GM10266 (cell line): ENCODE results near the gene TNIP1.

Experiments
- DNase-seq: peaks from one replicate; pipeline ENCODE4 v3.0.0; 2012; ENCODE audit errors: extremely low spot score
- CTCF ChIP-seq: IDR thresholded peaks from 2 replicates; pipeline ENCODE4 v1.5.1; 2012; ENCODE audit warnings: mild to moderate bottlenecking, low read depth; ENCODE audit not compliant: control insufficient read depth, insufficient read depth; ENCODE audit errors: missing control alignments

TNIP1 gene

GRCh38 chr5:151014680-151015343 is 66.0 kb downstream of the TNIP1 start:
- no peak for TF ChIP-seq CTCF
- DNase-seq, result no peak

GRCh38 chr5:151012862-151013261 is 68.0 kb downstream of the TNIP1 start:
- DNase-seq, result no peak
- TF ChIP-seq CTCF, result no peak

- no peak for DNase-seq
- TF ChIP-seq CTCF, result no peak
These were observed 71.9 kb downstream of the TNIP1 start for GRCh38 chr5:151008906-151009305.

GRCh38 chr5:151008210-151008491 is 72.7 kb downstream of the TNIP1 start:
- DNase-seq, result no peak
- no peak for TF ChIP-seq CTCF

GRCh38 chr5:151007430-151008209 is 73.2 kb downstream of the TNIP1 start:
- DNase-seq, result no peak

GRCh38 chr5:151006704-151007334 is 74.0 kb downstream of the TNIP1 start:
- no peak for DNase-seq
- TF ChIP-seq CTCF, result no peak

More at GRCh38 chr5:151007430-151008209, 73.2 kb downstream of the TNIP1 start:
- TF ChIP-seq CTCF, result no peak
